ENCODE measurements around the gene RFX7.

Gene RFX7

DNA sequence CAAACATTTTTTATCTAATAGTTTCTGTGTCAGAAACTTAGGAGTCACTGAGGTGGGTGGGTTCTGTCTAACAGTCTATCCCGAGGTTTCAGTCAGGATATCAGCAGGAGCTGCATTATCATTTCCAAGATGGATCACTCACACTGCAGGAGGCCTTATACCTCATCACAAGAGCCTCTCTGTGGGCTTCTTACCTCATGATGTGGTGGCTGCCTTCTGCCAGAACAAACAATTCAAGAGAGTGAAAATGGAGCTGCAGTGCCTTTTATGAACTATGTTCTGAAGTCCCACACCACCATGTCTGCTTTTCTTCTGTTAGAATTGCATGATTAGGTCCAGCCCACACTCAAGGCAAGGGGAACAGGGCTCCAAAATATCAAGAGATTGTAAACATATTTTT, 27.9 kb downstream of the RFX7 start:
- no peak overlapping the region for H3K4me3 ChIP-seq (ENCODE audit: low read depth, low read length)
- DNase-seq (ENCODE audit: low read depth), result no peak

DNA sequence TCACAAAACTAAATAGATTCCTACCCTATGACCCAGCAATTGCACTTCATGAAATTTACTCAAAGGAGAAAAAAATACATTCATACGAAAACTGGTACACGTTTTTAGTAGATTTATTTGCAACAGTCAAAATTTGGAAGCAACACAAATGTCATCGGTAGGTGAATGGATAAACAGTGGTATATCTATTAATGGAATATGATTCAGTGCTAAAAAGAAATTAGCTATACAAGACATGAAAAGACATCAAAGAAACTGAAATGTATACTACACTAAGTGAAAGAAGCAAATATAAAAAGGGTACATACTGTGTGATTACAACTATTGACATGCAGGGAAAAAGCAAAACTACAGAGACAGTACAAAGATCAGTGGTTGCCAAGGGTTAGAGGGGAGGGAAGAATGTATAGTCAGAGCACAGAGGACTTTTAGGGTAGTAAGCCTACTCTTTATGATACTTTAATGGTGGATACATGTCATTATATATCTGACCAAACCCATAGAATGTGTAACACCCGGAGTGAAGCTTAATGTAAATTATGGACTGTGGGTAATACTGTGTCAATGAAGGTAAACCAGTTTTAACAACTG, 31.6 kb downstream of the RFX7 start:
- TF ChIP-seq, protein P1, sequence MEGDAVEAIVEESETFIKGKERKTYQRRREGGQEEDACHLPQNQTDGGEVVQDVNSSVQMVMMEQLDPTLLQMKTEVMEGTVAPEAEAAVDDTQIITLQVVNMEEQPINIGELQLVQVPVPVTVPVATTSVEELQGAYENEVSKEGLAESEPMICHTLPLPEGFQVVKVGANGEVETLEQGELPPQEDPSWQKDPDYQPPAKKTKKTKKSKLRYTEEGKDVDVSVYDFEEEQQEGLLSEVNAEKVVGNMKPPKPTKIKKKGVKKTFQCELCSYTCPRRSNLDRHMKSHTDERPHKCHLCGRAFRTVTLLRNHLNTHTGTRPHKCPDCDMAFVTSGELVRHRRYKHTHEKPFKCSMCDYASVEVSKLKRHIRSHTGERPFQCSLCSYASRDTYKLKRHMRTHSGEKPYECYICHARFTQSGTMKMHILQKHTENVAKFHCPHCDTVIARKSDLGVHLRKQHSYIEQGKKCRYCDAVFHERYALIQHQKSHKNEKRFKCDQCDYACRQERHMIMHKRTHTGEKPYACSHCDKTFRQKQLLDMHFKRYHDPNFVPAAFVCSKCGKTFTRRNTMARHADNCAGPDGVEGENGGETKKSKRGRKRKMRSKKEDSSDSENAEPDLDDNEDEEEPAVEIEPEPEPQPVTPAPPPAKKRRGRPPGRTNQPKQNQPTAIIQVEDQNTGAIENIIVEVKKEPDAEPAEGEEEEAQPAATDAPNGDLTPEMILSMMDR (IDR thresholded peaks at IDR 0.05; ENCODE audit: low read depth, low read length), result no peak
- no peak for TF ChIP-seq MYC (IDR thresholded peaks at IDR 0.05; ENCODE audit: low read depth, low read length)
- TF ChIP-seq, protein P2, sequence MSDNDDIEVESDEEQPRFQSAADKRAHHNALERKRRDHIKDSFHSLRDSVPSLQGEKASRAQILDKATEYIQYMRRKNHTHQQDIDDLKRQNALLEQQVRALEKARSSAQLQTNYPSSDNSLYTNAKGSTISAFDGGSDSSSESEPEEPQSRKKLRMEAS (IDR thresholded peaks at IDR 0.05; ENCODE audit: low read depth, low read length), result no peak
- DNase-seq (ENCODE audit: low read depth), result no peak
- no peak overlapping the region for H3K4me3 ChIP-seq (ENCODE audit: low read depth, low read length)

More for the DNA sequence above, 27.9 kb downstream of the RFX7 start:
- TF ChIP-seq, protein P2 (IDR thresholded peaks at IDR 0.05; ENCODE audit: low read depth, low read length), result no peak
- TF ChIP-seq POLR2A (IDR thresholded peaks at IDR 0.05; ENCODE audit: extremely low read depth, insufficient read length) (no peak), MYC (IDR thresholded peaks at IDR 0.05; ENCODE audit: low read depth, low read length) (no peak)
- TF ChIP-seq, protein P1 (IDR thresholded peaks at IDR 0.05; ENCODE audit: low read depth, low read length), result no peak

DNA sequence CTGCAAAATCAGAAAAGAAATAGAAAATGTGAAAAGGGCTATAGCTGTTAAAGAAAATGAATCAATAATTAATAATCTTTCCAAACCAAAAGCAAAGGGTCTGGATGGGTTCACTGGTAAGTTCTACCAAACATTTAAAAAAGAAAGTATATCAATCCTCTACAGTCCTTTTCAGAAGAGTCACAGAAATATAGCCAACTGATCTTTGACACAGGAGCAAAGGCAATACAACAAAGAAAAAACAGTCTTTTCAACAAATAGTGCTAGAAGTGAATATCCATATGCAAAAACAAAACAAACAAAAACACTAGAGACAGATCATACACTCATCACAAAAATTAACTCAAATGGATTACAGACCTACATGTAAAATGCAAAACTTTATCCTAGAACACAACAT, 32.6 kb downstream of the RFX7 start:
- no peak overlapping the region for H3K4me3 ChIP-seq (ENCODE audit: low read depth, low read length)
- no peak for DNase-seq (ENCODE audit: low read depth)
- TF ChIP-seq, protein P2 (IDR thresholded peaks at IDR 0.05; ENCODE audit: low read depth, low read length), result no peak
- no peak for TF ChIP-seq POLR2A (IDR thresholded peaks at IDR 0.05; ENCODE audit: extremely low read depth, insufficient read length)

DNA sequence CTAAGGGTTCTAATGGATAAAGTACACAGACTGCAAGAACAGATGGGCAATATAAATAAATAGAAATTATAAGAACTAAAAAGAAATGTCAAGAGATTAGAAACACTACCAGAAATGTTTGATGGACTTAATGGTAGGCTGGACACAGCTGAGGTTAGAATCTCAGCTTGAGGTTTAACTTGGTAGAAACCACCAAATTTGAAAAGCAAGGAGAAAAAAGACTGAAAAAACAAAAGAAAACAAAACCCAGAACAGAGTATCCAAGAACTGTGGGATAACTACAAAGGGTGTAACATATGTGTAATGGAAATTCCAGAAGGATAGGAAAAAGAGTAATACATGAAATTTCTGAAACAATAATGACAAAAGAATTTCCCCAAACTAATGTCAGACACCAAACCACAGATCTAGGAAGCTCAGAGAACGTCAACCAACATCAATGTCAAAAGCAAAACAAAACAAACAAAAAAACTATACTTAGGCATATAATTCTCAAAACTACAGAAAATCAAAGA, 35.0 kb downstream of the RFX7 start:
- H3K4me3 ChIP-seq (ENCODE audit: low read depth, low read length), result no peak overlapping the region
- DNase-seq (ENCODE audit: low read depth), result no peak
- TF ChIP-seq, protein P1 (IDR thresholded peaks at IDR 0.05; ENCODE audit: low read depth, low read length), result no peak
- TF ChIP-seq MYC (IDR thresholded peaks at IDR 0.05; ENCODE audit: low read depth, low read length), result no peak
- TF ChIP-seq POLR2A (IDR thresholded peaks at IDR 0.05; ENCODE audit: extremely low read depth, insufficient read length), result no peak
- TF ChIP-seq, protein P2 (IDR thresholded peaks at IDR 0.05; ENCODE audit: low read depth, low read length), result no peak

DNA sequence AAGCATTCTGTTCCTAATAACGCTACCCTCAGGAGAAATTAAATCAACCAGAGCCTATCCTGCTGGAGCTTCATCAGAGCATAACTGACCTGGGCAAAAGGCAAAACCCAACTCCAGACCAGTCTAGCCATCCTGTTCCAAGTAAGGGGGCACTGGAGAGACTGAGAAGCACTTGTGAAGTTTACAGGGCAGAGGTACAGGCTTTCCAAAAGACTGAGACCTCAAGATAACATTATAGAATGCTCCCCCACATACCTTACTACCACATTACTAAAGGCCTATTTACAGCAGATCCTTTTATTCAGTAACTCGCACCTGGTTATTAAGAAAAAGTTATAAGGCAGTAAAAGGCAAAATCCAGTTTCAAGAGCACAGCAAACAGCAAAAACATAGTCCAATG, 35.5 kb downstream of the RFX7 start:
- no peak for DNase-seq (ENCODE audit: low read depth)
- H3K4me3 ChIP-seq (ENCODE audit: low read depth, low read length), result no peak overlapping the region

DNA sequence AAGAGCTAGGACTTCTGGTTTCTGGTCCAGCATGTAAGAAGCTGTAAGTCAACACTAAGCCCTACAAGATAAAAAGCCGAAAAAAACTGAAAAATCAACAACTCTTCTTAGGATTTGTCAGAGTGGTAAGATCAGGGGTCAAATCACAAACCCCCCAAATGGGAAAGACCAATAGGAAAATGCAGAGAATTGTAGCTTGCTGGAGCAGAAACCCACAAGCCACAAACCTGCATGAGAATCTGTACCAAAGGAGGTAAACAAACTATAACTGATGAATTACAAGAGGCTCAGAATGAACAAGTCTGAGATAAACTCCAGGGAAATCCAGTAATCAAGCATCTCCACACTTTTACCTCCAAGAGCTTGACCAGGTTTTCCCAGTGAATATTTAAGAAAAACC, 36.0 kb downstream of the RFX7 start:
- TF ChIP-seq, protein P1 (IDR thresholded peaks at IDR 0.05; ENCODE audit: low read depth, low read length), result no peak
- TF ChIP-seq POLR2A (IDR thresholded peaks at IDR 0.05; ENCODE audit: extremely low read depth, insufficient read length), result no peak
- TF ChIP-seq MYC (IDR thresholded peaks at IDR 0.05; ENCODE audit: low read depth, low read length), result no peak
- no peak overlapping the region for H3K4me3 ChIP-seq (ENCODE audit: low read depth, low read length)

More for the DNA sequence above, 35.5 kb downstream of the RFX7 start:
- TF ChIP-seq POLR2A (IDR thresholded peaks at IDR 0.05; ENCODE audit: extremely low read depth, insufficient read length), result no peak
- TF ChIP-seq, protein P1 (IDR thresholded peaks at IDR 0.05; ENCODE audit: low read depth, low read length), result no peak

More for the DNA sequence above, 36.0 kb downstream of the RFX7 start:
- no peak for DNase-seq (ENCODE audit: low read depth)

All from NB4 (cell line).